SH-SY5Y (cell line): Measurements from ENCODE around the gene ERVFRD-1.

Experiments
- GATA2 ChIP-seq: IDR thresholded peaks from 2 replicates; pipeline ENCODE4 v1.6.1; 2011; ENCODE audit warnings: mild to moderate bottlenecking, low read depth, low read length
- GATA3 ChIP-seq: IDR thresholded peaks from 2 replicates; pipeline ENCODE4 v1.6.1; 2011; ENCODE audit warnings: low read depth, mild to moderate bottlenecking, low read length, moderate library complexity

GRCh38 chr6:11076540-11076939 lies 35.0 kb downstream of the ERVFRD-1 start:
- TF ChIP-seq GATA2 (no peak), GATA3 (no peak)
